Trophoblast cell (in vitro differentiated cells and primary cell): ENCODE results near the gene NVL.

Source experiments
- DNase-seq, 2 donors: peaks; one replicate each; pipeline ENCODE4 v3.0.0-alpha.2; 2016
- H2AFZ ChIP-seq: 2 replicates; pipeline ENCODE4 v1.6.1; 2013; ENCODE audit warnings: low read length, moderate library complexity, mild to moderate bottlenecking; ENCODE audit not compliant: insufficient read depth, poor library complexity
- H2AK5ac ChIP-seq: 2 replicates; pipeline ENCODE4 v1.6.1; 2013; ENCODE audit warnings: mild to moderate bottlenecking, low read length
- H2BK120ac ChIP-seq: 2 replicates; pipeline ENCODE4 v1.6.1; 2013; ENCODE audit warnings: low read length, mild to moderate bottlenecking, moderate library complexity; ENCODE audit not compliant: insufficient read depth, poor library complexity
- H2BK12ac ChIP-seq: 2 replicates; pipeline ENCODE4 v1.6.1; 2013; ENCODE audit warnings: mild to moderate bottlenecking, low read length, moderate library complexity
- H2BK5ac ChIP-seq: 2 replicates; pipeline ENCODE4 v1.6.1; 2013; ENCODE audit warnings: low read length, low read depth, moderate library complexity, mild to moderate bottlenecking; ENCODE audit not compliant: poor library complexity
- H3K14ac ChIP-seq: 2 replicates; pipeline ENCODE4 v1.6.1; 2013; ENCODE audit warnings: mild to moderate bottlenecking, low read length
- H3K18ac ChIP-seq: 2 replicates; pipeline ENCODE4 v1.6.1; 2013; ENCODE audit warnings: mild to moderate bottlenecking, low read length
- H3K23ac ChIP-seq: 2 replicates; pipeline ENCODE4 v1.6.1; 2013; ENCODE audit warnings: low read length
- H3K27ac ChIP-seq: 2 replicates; pipeline ENCODE4 v1.5.1; 2013; ENCODE audit warnings: low read depth, mild to moderate bottlenecking, inconsistent platforms, low read length, moderate library complexity
- H3K27me3 ChIP-seq: 2 replicates; pipeline ENCODE4 v1.6.1; 2013; ENCODE audit warnings: inconsistent platforms, mild to moderate bottlenecking, low read length, moderate library complexity; ENCODE audit not compliant: insufficient read depth
- H3K36me3 ChIP-seq, 2 experiments: 1 replicate in 1 of 2; 2 replicates in 1 of 2; pipeline ENCODE4 v1.6.1; 2013; ENCODE audit warnings: low read length in 2 of 2, mild to moderate bottlenecking in 2 of 2, moderate library complexity in 1 of 2; ENCODE audit not compliant: insufficient read depth in 2 of 2, control insufficient read depth in 1 of 2
- H3K4ac ChIP-seq: 2 replicates; pipeline ENCODE4 v1.6.1; 2013; ENCODE audit warnings: low read depth, mild to moderate bottlenecking, low read length, moderate library complexity
- H3K4me1 ChIP-seq, 2 experiments: 1 replicate in 1 of 2; 2 replicates in 1 of 2; pipeline ENCODE4 v1.6.1; 2013; ENCODE audit warnings: low read length in 2 of 2, mild to moderate bottlenecking in 2 of 2, moderate library complexity in 1 of 2; ENCODE audit not compliant: insufficient read depth in 2 of 2, control insufficient read depth in 1 of 2
- H3K4me2 ChIP-seq: 2 replicates; pipeline ENCODE4 v1.6.1; 2013; ENCODE audit warnings: inconsistent platforms, mild to moderate bottlenecking, low read length, moderate library complexity
- H3K4me3 ChIP-seq: 2 replicates; pipeline ENCODE4 v1.5.1; 2013; ENCODE audit warnings: mild to moderate bottlenecking, low read depth, low read length, inconsistent platforms
- H3K79me1 ChIP-seq: one replicate; pipeline ENCODE4 v1.6.1; 2013; ENCODE audit warnings: low read length
- H3K79me2 ChIP-seq: 2 replicates; pipeline ENCODE4 v1.6.1; 2013; ENCODE audit warnings: low read length, mild to moderate bottlenecking; ENCODE audit not compliant: control insufficient read depth, insufficient read depth, poor library complexity
- H3K9ac ChIP-seq: 2 replicates; pipeline ENCODE4 v1.6.1; 2013; ENCODE audit warnings: mild to moderate bottlenecking, low read length
- H3K9me3 ChIP-seq: 2 replicates; pipeline ENCODE4 v1.6.1; 2013; ENCODE audit warnings: low read depth, mild to moderate bottlenecking, control low read depth, inconsistent platforms, low read length; ENCODE audit not compliant: insufficient read depth
- H4K12ac ChIP-seq: 2 replicates; pipeline ENCODE4 v1.6.1; 2013; ENCODE audit warnings: low read depth, mild to moderate bottlenecking, low read length, moderate library complexity
- H4K8ac ChIP-seq: 2 replicates; pipeline ENCODE4 v1.6.1; 2013; ENCODE audit warnings: low read depth, mild to moderate bottlenecking, low read length, moderate library complexity
- H4K91ac ChIP-seq: one replicate; pipeline ENCODE4 v1.6.1; 2013; ENCODE audit warnings: low read depth, mild to moderate bottlenecking, low read length, moderate library complexity
- WGBS: extraction: QIAGEN DNeasy Blood & Tissue Kit; methylation state at CpG from one replicate; pipeline ENCODE4 v1.1.7; 2013; ENCODE audit warnings: missing lambda C conversion rate; ENCODE audit not compliant: insufficient read length, insufficient coverage; ENCODE audit errors: extremely low coverage; 5-methylcytosine and 5-hydroxymethylcytosine counted together

The NVL gene

GRCh38 chr1:224292419-224292818 is 37.6 kb downstream of the NVL start:
- H3K4me3 ChIP-seq, result no peak overlapping the region
- H2AFZ ChIP-seq, result no peak overlapping the region
- WGBS, result no CpG with 5 or more reads among the region's 3 CpGs
- H3K27me3 ChIP-seq, result no peaks in the 10 kb centered on the region
- H3K23ac ChIP-seq, result no peak overlapping the region
- no peaks in the 10 kb centered on the region for H3K79me2 ChIP-seq
- no peak overlapping the region for H3K18ac ChIP-seq
- no peak overlapping the region for H2BK120ac ChIP-seq
- H2AK5ac ChIP-seq, result no peak overlapping the region
- H3K4ac ChIP-seq, result no peak overlapping the region
- no peak overlapping the region for H4K91ac ChIP-seq
- no peaks in the 10 kb centered on the region for H3K79me1 ChIP-seq
- peak; percentile 86 to 89 for DNase-seq
- H4K8ac ChIP-seq, result no peak overlapping the region
- no peaks in the 10 kb centered on the region for H3K4me1 ChIP-seq
- H3K36me3 ChIP-seq, result peaks cover 18 to 33% of the 10 kb centered on the region in 2 experiments
- no peak overlapping the region for H2BK5ac ChIP-seq
- H3K9ac ChIP-seq, result no peak overlapping the region
- H4K12ac ChIP-seq, result no peak overlapping the region
- no peak overlapping the region for H3K4me2 ChIP-seq
- no peak overlapping the region for H2BK12ac ChIP-seq
- no peak overlapping the region for H3K14ac ChIP-seq
- H3K27ac ChIP-seq, result no peak overlapping the region
- no peaks in the 10 kb centered on the region for H3K9me3 ChIP-seq

- no peak for DNase-seq
- Histone ChIP-seq H3K9ac (no peak overlapping the region), H2AK5ac (no peak overlapping the region), H3K27ac (no peak overlapping the region), H3K4ac (no peak overlapping the region), H2AFZ (no peak overlapping the region), H3K79me2 (no peaks in the 10 kb centered on the region), H3K14ac (no peak overlapping the region), H3K4me1 (no peaks in the 10 kb centered on the region), H2BK12ac (no peak overlapping the region), H3K36me3 (peaks cover 19 to 30% of the 10 kb centered on the region in 2 experiments), H4K12ac (no peak overlapping the region), H3K79me1 (no peaks in the 10 kb centered on the region), H3K4me3 (no peak overlapping the region), H2BK120ac (no peak overlapping the region), H4K91ac (no peak overlapping the region), H3K4me2 (no peak overlapping the region), H2BK5ac (no peak overlapping the region), H4K8ac (no peak overlapping the region), H3K18ac (no peak overlapping the region), H3K23ac (no peak overlapping the region), H3K9me3 (no peaks in the 10 kb centered on the region), H3K27me3 (no peaks in the 10 kb centered on the region)
- no CpG with 5 or more reads among the region's 1 CpG for WGBS
Measured at GRCh38 chr1:224289396-224289795, 40.6 kb downstream of the NVL start.

- Histone ChIP-seq H3K36me3 (peaks cover 15 to 24% of the 10 kb centered on the region in 2 experiments), H3K27me3 (no peaks in the 10 kb centered on the region), H3K4me2 (no peak overlapping the region), H3K23ac (no peak overlapping the region), H4K12ac (no peak overlapping the region), H3K4ac (no peak overlapping the region), H3K79me2 (no peaks in the 10 kb centered on the region), H2BK5ac (no peak overlapping the region), H3K79me1 (no peaks in the 10 kb centered on the region), H3K9ac (peak overlapping the region; percentile 5), H2AFZ (no peak overlapping the region), H3K14ac (no peak overlapping the region), H3K4me1 (no peaks in the 10 kb centered on the region), H2BK120ac (no peak overlapping the region), H3K9me3 (no peaks in the 10 kb centered on the region), H3K4me3 (no peak overlapping the region), H4K8ac (no peak overlapping the region), H3K27ac (no peak overlapping the region), H2BK12ac (no peak overlapping the region), H3K18ac (no peak overlapping the region), H2AK5ac (no peak overlapping the region), H4K91ac (no peak overlapping the region)
- DNase-seq, result no peak
- WGBS, result no CpG with 5 or more reads among the region's 2 CpGs
Measured at GRCh38 chr1:224287714-224288113, 42.3 kb downstream of the NVL start.

GRCh38 chr1:224282140-224282539 is 47.8 kb downstream of the NVL start:
- no peak overlapping the region for H3K14ac ChIP-seq
- no CpG with 5 or more reads among the region's 3 CpGs for WGBS

More at GRCh38 chr1:224282140-224282539, 47.8 kb downstream of the NVL start:
- H3K36me3 ChIP-seq, result peaks cover 13 to 16% of the 10 kb centered on the region in 2 experiments
- H3K79me1 ChIP-seq, result no peaks in the 10 kb centered on the region
- no peak overlapping the region for H2BK5ac ChIP-seq
- no peak overlapping the region for H3K4me3 ChIP-seq
- no peak overlapping the region for H2AFZ ChIP-seq
- H3K18ac ChIP-seq, result no peak overlapping the region
- H3K9me3 ChIP-seq, result no peaks in the 10 kb centered on the region
- no peak overlapping the region for H3K27ac ChIP-seq
- no peaks in the 10 kb centered on the region for H3K27me3 ChIP-seq
- no peak overlapping the region for H2AK5ac ChIP-seq
- H3K23ac ChIP-seq, result no peak overlapping the region
- H4K8ac ChIP-seq, result no peak overlapping the region
- H4K12ac ChIP-seq, result no peak overlapping the region
- H3K4me2 ChIP-seq, result no peak overlapping the region
- H3K9ac ChIP-seq, result no peak overlapping the region
- no peak overlapping the region for H2BK120ac ChIP-seq
- H3K4ac ChIP-seq, result no peak overlapping the region
- no peak overlapping the region for H4K91ac ChIP-seq
- no peaks in the 10 kb centered on the region for H3K79me2 ChIP-seq
- H2BK12ac ChIP-seq, result no peak overlapping the region
- no peak for DNase-seq
- H3K4me1 ChIP-seq, result no peaks in the 10 kb centered on the region
